OCI-LY3 (cell line): ENCODE results near the gene BNC2.

Source experiments
- H2AFZ ChIP-seq: fragments of 200-600, 300-600 bp; shearing (Covaris generic); 2 replicates; pipeline ENCODE4 v1.6.0; 2014; ENCODE audit warnings: antibody characterized with exemption, low read depth, low read length
- H3K27ac ChIP-seq: fragments of 200-600, 300-600 bp; sonication (generic); 2 replicates; pipeline ENCODE4 v1.5.1; 2014; ENCODE audit warnings: mild to moderate bottlenecking, low read length, moderate library complexity, mixed read lengths
- H3K27me3 ChIP-seq: fragments of 200-600, 300-600 bp; sonication (generic); 2 replicates; pipeline ENCODE4 v1.6.1; 2014; ENCODE audit warnings: low read depth, low read length, mixed read lengths
- H3K36me3 ChIP-seq: fragments of 200-600, 300-600 bp; sonication (generic); replicated peaks from 2 replicates; pipeline ENCODE3; 2014; ENCODE audit warnings: low read depth, low read length, mixed read lengths
- H3K4me1 ChIP-seq: fragments of 300-600, 200-600 bp; sonication (generic); 2 replicates; pipeline ENCODE4 v1.6.1; 2014; ENCODE audit warnings: low read length, mixed read lengths
- H3K4me2 ChIP-seq: fragments of 200-600, 300-600 bp; sonication (generic); 2 replicates; pipeline ENCODE4 v1.6.1; 2014; ENCODE audit warnings: low read length, mixed read lengths
- H3K4me3 ChIP-seq: fragments of 300-600, 200-600 bp; sonication (generic); 2 replicates; pipeline ENCODE4 v1.5.1; 2014; ENCODE audit warnings: antibody characterized with exemption, mild to moderate bottlenecking, low read length, moderate library complexity
- H3K79me2 ChIP-seq: fragments of 300-600, 200-600 bp; shearing (Covaris generic); 2 replicates; pipeline ENCODE4 v1.6.1; 2014; ENCODE audit warnings: mild to moderate bottlenecking, low read length, mixed read lengths
- H3K9ac ChIP-seq: fragments of 300-600, 200-600 bp; shearing (Covaris generic); 2 replicates; pipeline ENCODE4 v1.6.0; 2014; ENCODE audit warnings: mild to moderate bottlenecking, low read length, moderate library complexity
- H3K9me3 ChIP-seq: fragments of 200-600, 300-600 bp; shearing (Covaris generic); 2 replicates; pipeline ENCODE4 v1.6.1; 2014; ENCODE audit warnings: low read length, mixed read lengths; ENCODE audit not compliant: insufficient read depth
- H4K20me1 ChIP-seq: fragments of 200-600, 300-600 bp; sonication (generic); 2 replicates; pipeline ENCODE4 v1.6.1; 2016; ENCODE audit warnings: low read length, mixed read lengths; ENCODE audit not compliant: insufficient read depth
- EZH2phosphoT487 ChIP-seq: fragments of 200-600 bp; shearing (Covaris generic); IDR thresholded peaks from 2 replicates; pipeline ENCODE4 v1.6.1; 2018; ENCODE audit warnings: antibody characterized with exemption, mixed run types, low read depth
- TF ChIP-seq, protein P1 (sequence below): fragments of 200-600, 300-600 bp; sonication (generic); IDR thresholded peaks from 2 replicates; pipeline ENCODE4 v1.5.1; 2014; ENCODE audit warnings: antibody characterized with exemption, low read length, low read depth

Gene BNC2

DNA sequence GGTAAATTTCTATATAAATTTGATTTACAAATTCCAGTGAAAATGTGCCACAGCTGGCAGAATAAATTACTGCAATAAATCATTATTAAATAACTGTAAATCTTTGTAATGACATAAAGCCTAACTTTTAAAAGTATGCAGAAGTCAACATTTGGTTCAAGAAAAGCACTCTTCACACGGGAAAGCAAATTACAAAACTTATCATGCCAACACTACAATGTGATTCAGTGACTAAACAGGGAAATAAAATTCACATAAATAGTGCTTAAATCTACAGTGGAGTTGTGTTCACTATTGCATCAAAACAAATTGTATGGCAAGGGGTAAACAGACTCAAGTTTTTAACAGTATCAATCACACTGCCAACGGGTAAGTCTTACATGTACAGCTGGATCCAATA lies 117.2 kb downstream of the BNC2 start:
- Histone ChIP-seq H2AFZ (no peak overlapping the region), H3K4me2 (no peak overlapping the region), H3K4me1 (no peaks in the 10 kb centered on the region), H4K20me1 (no peaks in the 10 kb centered on the region), H3K9ac (no peak overlapping the region), H3K27me3 (no peaks in the 10 kb centered on the region), H3K27ac (no peak overlapping the region), H3K4me3 (no peak overlapping the region), H3K9me3 (no peaks in the 10 kb centered on the region), H3K79me2 (no peaks in the 10 kb centered on the region), H3K36me3 (no peaks in the 10 kb centered on the region)
- TF ChIP-seq, protein P1, sequence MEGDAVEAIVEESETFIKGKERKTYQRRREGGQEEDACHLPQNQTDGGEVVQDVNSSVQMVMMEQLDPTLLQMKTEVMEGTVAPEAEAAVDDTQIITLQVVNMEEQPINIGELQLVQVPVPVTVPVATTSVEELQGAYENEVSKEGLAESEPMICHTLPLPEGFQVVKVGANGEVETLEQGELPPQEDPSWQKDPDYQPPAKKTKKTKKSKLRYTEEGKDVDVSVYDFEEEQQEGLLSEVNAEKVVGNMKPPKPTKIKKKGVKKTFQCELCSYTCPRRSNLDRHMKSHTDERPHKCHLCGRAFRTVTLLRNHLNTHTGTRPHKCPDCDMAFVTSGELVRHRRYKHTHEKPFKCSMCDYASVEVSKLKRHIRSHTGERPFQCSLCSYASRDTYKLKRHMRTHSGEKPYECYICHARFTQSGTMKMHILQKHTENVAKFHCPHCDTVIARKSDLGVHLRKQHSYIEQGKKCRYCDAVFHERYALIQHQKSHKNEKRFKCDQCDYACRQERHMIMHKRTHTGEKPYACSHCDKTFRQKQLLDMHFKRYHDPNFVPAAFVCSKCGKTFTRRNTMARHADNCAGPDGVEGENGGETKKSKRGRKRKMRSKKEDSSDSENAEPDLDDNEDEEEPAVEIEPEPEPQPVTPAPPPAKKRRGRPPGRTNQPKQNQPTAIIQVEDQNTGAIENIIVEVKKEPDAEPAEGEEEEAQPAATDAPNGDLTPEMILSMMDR: no peak
- no peak for TF ChIP-seq EZH2phosphoT487

DNA sequence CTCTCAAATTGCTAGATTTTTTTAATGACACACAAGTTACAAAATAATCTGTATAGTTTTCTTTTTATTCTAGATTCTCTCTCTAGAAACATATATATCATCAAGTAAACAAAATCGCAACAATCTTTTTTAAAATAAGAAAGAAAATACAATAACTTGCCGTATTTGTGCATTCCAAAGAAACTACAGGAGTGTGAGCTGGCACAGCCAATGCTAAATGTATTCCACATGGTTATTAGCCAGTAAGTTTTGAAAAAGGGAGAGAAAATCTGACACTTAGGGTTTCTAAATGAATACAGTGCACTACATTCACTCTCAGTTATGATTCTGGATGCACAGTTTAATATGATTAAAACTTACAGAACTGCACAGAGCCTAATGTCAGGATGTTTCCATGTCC lies 117.9 kb downstream of the BNC2 start:
- no peak overlapping the region for H2AFZ ChIP-seq
- H3K9me3 ChIP-seq: no peaks in the 10 kb centered on the region
- H3K4me2 ChIP-seq: no peak overlapping the region
- no peaks in the 10 kb centered on the region for H3K4me1 ChIP-seq
- no peaks in the 10 kb centered on the region for H3K27me3 ChIP-seq
- no peak overlapping the region for H3K4me3 ChIP-seq
- no peaks in the 10 kb centered on the region for H3K79me2 ChIP-seq
- no peak overlapping the region for H3K27ac ChIP-seq
- H4K20me1 ChIP-seq: no peaks in the 10 kb centered on the region
- H3K36me3 ChIP-seq: no peaks in the 10 kb centered on the region
- TF ChIP-seq, protein P1: no peak
- no peak for TF ChIP-seq EZH2phosphoT487
- H3K9ac ChIP-seq: no peak overlapping the region

DNA sequence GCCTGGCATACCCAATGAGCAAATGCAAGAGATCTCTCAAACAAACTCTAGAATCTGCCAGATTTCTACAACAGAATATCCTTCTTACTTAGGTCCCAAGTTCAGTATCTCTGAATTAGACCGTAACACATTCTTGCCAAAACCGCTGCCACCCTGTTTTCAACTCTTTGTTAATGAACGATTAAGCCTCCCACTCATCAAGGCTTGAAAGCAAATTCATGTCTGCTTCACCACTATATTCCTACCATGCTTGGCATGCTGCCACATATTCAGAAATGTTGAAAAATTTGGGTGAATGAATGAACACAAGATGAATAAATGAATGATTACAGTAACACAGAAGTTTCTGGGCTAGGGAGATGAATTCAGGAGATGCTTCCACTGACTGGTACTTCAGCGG lies 119.9 kb downstream of the BNC2 start:
- Histone ChIP-seq H3K9me3 (no peaks in the 10 kb centered on the region), H3K79me2 (no peaks in the 10 kb centered on the region), H3K9ac (no peak overlapping the region), H3K36me3 (no peaks in the 10 kb centered on the region), H3K4me1 (no peaks in the 10 kb centered on the region), H2AFZ (no peak overlapping the region), H3K4me3 (no peak overlapping the region), H4K20me1 (no peaks in the 10 kb centered on the region), H3K27me3 (no peaks in the 10 kb centered on the region), H3K27ac (no peak overlapping the region), H3K4me2 (no peak overlapping the region)
- TF ChIP-seq EZH2phosphoT487: no peak
- TF ChIP-seq, protein P1: no peak

DNA sequence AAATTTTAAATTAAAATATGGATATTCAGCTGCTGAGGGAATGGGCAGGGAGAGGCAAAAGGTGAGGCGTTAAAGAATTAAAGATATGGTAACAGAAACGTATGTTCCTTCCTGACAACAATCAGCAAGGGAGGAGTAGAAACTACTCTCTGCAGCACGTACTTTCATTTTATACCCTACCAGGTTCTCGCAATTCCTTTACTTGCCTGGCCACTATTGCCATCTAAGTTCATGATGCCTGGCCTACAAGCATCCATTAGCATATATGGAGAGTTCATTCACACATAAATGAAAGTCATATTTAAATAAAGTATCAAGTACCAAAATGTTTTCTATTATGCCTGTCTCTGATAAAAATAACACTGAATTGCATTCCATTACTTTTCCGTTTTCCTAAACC lies 125.1 kb downstream of the BNC2 start:
- Histone ChIP-seq H2AFZ (no peak overlapping the region), H3K4me2 (no peak overlapping the region), H3K4me1 (no peaks in the 10 kb centered on the region), H4K20me1 (no peaks in the 10 kb centered on the region), H3K27me3 (no peaks in the 10 kb centered on the region), H3K36me3 (no peaks in the 10 kb centered on the region), H3K9me3 (no peaks in the 10 kb centered on the region), H3K79me2 (no peaks in the 10 kb centered on the region), H3K27ac (no peak overlapping the region), H3K9ac (no peak overlapping the region), H3K4me3 (no peak overlapping the region)
- TF ChIP-seq, protein P1: no peak
- TF ChIP-seq EZH2phosphoT487: no peak
